Fibroblast of gingiva (primary cell): Measurements from ENCODE around the gene MOB3A.
A peak's percentile ranks its signal among the peaks of the same experiment; 100 is the strongest.
"Not testable (repeated sequence)": the region's sequence is repeated elsewhere in the genome, so short reads cannot be mapped to it uniquely, and the experiment has no call there.

ENCODE experiments used
- DNase-seq: peaks from one replicate; pipeline ENCODE4 v3.0.0-alpha.2; 2011; ENCODE audit warnings: low read depth

Gene MOB3A

DNA sequence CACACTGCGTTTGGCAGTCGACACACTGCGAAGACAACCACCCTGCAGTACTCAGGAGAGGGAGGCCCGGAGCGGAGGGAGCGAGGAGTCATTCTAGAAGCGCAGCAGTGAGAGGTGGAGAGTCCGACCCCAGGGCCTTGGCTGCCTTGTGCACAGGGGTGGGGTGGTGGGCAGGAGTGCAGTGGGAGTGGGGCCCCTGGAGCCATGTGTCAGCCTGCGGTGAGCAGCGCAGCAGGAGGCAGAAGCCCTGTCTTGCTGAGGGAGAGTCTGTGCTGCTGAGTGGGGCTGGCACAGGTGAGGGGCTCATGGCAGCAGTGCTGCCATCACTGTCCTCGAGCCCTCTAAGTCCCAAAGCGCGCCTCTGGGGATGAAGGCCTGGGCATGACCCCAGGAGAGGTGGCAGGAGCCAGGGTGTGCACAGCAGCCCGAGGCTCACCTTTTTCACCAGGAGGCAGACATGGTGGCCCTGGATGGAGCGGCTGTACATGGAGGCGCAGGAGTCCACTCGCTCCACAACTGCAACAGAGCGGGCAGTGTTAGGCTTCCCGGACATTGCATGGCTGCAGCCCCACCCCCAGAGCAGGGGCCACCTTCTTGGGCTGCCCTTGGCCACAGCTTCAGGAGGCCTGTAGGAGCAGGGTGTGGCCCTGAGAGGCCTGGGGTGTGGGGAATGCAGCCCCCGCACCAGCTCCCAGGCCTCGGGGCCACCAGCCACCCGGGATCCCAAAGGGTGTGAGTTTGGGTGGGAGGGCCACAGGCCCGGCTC is 12.3 kb upstream of the MOB3A start:
- DNase-seq: no peak

- DNase-seq: no peak
These were observed 7.0 kb upstream of the MOB3A start for GRCh38 chr19:2103045-2103707.

- no peak for DNase-seq
These were observed 5.5 kb upstream of the MOB3A start for GRCh38 chr19:2101417-2102335.

DNA sequence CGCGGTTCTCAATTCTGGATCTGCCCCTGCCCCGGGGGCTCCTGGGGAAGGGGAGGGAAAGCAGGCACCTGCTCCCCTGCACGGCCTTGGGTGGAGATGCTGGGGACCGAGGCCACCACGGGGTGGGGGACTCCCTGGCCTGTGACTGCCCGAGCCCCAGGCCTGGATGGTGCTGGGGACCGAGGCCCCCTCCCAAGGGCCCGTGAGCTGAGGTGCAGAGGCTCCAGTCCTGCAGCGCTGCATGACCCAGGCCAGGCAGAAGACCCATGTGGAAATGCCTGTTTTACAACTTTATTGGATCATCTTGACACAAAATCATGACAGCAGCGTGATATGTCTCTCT is 4.6 kb upstream of the MOB3A start:
- no peak for DNase-seq

- DNase-seq: no peak
These were observed 4.0 kb upstream of the MOB3A start for GRCh38 chr19:2099937-2100718.

DNA sequence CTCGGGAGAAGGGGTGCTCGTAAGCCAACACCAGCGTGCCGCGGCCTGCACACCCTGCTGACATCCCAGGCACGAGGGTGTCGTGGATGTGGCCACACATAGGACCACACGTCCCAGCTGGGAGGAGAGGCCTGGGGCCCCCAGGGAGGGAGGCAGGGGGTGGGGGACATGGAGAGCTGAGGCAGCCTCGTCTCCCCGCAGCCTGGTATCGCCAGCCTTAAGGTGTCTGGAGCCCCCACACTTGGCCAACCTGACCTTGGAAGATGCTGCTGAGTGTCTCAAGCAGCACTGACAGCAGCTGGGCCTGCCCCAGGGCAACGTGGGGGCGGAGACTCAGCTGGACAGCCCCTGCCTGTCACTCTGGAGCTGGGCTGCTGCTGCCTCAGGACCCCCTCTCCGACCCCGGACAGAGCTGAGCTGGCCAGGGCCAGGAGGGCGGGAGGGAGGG is 3.0 kb upstream of the MOB3A start:
- no peak for DNase-seq

- DNase-seq: no peak
These were observed 1.8 kb upstream of the MOB3A start for GRCh38 chr19:2097886-2098327.

- DNase-seq: no peak
These were observed 1.2 kb upstream of the MOB3A start for GRCh38 chr19:2097203-2097885.

DNA sequence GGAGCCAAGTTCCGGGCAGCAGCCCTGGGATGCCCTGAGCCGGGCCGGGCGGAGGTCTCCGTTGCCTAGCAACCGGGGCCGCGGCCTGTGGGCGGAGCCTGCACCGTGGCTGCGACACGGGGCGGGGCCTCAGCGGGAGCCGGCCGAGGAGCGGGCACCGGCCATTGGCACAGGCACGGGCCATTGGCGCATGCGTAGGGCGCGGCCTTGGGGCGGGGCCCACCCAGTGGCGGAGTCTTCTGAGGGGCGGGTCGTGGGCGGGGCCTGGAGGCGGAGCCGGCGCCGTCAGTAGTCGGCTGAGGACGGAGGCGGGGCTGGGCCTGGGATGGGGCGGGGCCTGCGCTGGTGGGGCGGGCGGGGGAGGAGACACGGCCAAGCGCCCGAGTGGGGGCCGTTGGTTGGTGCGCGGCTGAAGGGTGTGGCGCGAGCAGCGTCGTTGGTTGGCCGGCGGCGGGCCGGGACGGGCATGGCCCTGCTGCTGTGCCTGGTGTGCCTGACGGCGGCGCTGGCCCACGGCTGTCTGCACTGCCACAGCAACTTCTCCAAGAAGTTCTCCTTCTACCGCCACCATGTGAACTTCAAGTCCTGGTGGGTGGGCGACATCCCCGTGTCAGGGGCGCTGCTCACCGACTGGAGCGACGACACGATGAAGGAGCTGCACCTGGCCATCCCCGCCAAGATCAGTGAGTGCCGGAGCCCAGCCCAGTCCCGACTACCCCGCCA is 515 bp upstream of the MOB3A start, which contains the start of gene IZUMO4:
TSS of gene IZUMO4 (plus strand) at position 436 of the 723 bp plus-strand sequence. CDS start at position 467, 31 bp downstream.
- peak; percentile 97 for DNase-seq

- DNase-seq: not testable (repeated sequence)
These were observed 4.1 kb downstream of the MOB3A start for GRCh38 chr19:2091926-2092525.

DNA sequence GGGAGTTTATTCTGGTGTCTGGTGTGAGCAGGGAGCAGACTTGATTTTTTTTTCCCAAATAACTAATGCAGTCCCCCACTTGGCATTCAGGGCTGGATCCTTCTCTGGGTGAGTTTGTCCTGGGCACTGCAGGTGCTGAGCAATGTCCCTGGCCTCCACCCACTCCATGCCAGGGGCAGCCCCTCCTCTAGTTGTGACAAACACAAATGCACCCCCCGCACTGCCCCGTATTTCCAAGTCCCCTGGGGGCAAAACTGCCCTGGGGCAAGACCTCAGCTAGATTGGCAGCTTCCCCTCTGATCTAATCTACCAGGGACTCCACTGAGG is 6.4 kb downstream of the MOB3A start:
- DNase-seq: no peak

- no peak for DNase-seq
These were observed 7.0 kb downstream of the MOB3A start for GRCh38 chr19:2089001-2089711.

- DNase-seq: no peak
These were observed 8.5 kb downstream of the MOB3A start for GRCh38 chr19:2087621-2088100.

GRCh38 chr19:2086695-2087620 is 9.2 kb downstream of the MOB3A start:
- peak; percentile 18 for DNase-seq

- peak; percentile 62 for DNase-seq
These were observed 11.0 kb downstream of the MOB3A start for GRCh38 chr19:2084993-2085720.

DNA sequence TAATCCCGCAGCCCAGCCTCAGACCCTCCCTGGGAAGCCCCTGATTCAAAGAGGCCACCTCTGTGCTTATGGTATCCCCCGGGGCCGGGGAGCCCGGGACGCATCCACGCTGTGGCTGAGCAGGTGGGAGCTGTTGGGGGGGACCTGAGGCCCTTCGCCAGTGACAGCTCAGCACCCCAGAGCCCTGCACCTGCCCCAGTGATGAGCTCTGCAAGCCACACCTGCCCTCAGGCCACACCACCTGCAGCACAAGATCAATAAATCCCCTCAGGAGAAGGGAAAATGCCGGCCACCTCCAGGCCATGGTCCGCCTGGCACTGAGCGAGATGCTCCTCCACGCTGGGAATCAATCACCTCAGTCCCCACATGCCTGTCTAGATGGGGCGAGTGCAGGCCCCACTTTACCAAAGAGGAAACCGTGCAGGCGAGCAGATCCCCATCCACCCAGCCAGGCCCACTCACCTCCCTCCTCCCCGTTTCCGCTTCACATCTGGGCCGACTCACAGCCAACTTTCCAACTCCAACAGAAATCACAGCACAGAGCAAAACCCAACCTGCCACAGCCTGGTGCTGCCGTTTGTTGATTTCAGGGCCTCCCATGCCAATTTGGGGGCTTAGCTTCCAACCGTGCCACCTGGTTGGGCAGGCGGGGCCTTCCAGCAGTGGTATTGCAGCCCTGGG is 12.8 kb downstream of the MOB3A start:
- no peak for DNase-seq
